ENCODE data around the gene GLT1D1.

- TF ChIP-seq ZNF274 (IDR thresholded peaks at IDR 0.05; ENCODE audit: low read depth, low read length) (no peak), EZH2 (IDR thresholded peaks at IDR 0.05) (no peak), CEBPB (IDR thresholded peaks at IDR 0.05; ENCODE audit: low read depth) (no peak), POLR2A (IDR thresholded peaks at IDR 0.05; ENCODE audit: borderline replicate concordance, extremely low read depth, insufficient read depth, insufficient read length) (no peak), SP1 (IDR thresholded peaks at IDR 0.05; ENCODE audit: low read depth) (no peak), CTCF (IDR thresholded peaks at IDR 0.05 in 2 of 3, conservative IDR thresholded peaks at IDR 0.05 in 1 of 3; ENCODE audit: borderline replicate concordance in 1 of 3, insufficient read depth in 1 of 3, low read depth in 2 of 3, low read length in 2 of 3) (no peak), JUND (IDR thresholded peaks at IDR 0.05) (no peak), RAD21 (IDR thresholded peaks at IDR 0.05; ENCODE audit: low read depth) (no peak), ELF1 (IDR thresholded peaks at IDR 0.05; ENCODE audit: borderline replicate concordance, low read depth) (no peak), SRF (IDR thresholded peaks at IDR 0.05; ENCODE audit: low read depth) (no peak)
These were observed 33.8 kb upstream of the GLT1D1 start for GRCh38 chr12:128819293-128820144.
